PFSK-1 (cell line): ENCODE data around the gene KCNJ5.

Source experiments
- FOXP2 ChIP-seq: optimal IDR thresholded peaks from 2 replicates; pipeline ENCODE3; 2011; ENCODE audit warnings: borderline replicate concordance, control low read depth, inconsistent platforms; ENCODE audit not compliant: insufficient read depth; ENCODE audit errors: extremely low read length, extremely low read depth
- POLR2AphosphoS5 ChIP-seq: IDR thresholded peaks from 2 replicates; pipeline ENCODE4 v1.6.1; 2012; ENCODE audit warnings: low read depth, mild to moderate bottlenecking, control low read depth, low read length, moderate library complexity
- SIN3A ChIP-seq: IDR thresholded peaks from 2 replicates; pipeline ENCODE4 v1.6.1; 2012; ENCODE audit warnings: mild to moderate bottlenecking, low read length, moderate library complexity, borderline replicate concordance; ENCODE audit not compliant: insufficient read depth
- TAF1 ChIP-seq: IDR thresholded peaks from 2 replicates; pipeline ENCODE4 v1.6.1; 2012; ENCODE audit warnings: low read length, control low read depth, borderline replicate concordance; ENCODE audit not compliant: insufficient read depth
- TF ChIP-seq, protein P1 (sequence below), 2 experiments: IDR thresholded peaks; 2 replicates each; pipeline versions ENCODE4 v1.6.1 to v1.8.0; 2011 to 2012; ENCODE audit warnings: low read depth in 2 of 2, low read length in 2 of 2, control low read depth in 1 of 2, inconsistent platforms in 1 of 2, mild to moderate bottlenecking in 1 of 2, moderate library complexity in 1 of 2; ENCODE audit not compliant: insufficient read depth in 1 of 2

Gene KCNJ5

DNA sequence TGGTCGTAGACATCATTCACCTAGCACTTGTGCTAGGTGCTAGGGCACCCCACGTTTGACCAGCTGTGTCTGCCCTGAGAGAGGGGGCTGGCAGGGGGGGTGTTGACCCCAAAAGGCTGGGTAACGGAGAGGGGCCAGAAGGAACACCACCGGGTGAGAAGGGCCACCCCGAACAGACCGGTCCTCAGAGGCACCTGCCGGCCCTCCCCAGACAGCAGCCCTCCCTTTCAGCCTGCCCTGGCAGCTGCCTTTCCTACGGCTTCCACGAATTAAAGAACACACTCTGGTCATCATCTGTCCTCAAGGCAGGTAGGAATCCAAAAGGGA, 977 bp upstream of the KCNJ5 start:
- TF ChIP-seq POLR2AphosphoS5 (no peak), FOXP2 (no peak), SIN3A (no peak), TAF1 (no peak)
- TF ChIP-seq, protein P1, sequence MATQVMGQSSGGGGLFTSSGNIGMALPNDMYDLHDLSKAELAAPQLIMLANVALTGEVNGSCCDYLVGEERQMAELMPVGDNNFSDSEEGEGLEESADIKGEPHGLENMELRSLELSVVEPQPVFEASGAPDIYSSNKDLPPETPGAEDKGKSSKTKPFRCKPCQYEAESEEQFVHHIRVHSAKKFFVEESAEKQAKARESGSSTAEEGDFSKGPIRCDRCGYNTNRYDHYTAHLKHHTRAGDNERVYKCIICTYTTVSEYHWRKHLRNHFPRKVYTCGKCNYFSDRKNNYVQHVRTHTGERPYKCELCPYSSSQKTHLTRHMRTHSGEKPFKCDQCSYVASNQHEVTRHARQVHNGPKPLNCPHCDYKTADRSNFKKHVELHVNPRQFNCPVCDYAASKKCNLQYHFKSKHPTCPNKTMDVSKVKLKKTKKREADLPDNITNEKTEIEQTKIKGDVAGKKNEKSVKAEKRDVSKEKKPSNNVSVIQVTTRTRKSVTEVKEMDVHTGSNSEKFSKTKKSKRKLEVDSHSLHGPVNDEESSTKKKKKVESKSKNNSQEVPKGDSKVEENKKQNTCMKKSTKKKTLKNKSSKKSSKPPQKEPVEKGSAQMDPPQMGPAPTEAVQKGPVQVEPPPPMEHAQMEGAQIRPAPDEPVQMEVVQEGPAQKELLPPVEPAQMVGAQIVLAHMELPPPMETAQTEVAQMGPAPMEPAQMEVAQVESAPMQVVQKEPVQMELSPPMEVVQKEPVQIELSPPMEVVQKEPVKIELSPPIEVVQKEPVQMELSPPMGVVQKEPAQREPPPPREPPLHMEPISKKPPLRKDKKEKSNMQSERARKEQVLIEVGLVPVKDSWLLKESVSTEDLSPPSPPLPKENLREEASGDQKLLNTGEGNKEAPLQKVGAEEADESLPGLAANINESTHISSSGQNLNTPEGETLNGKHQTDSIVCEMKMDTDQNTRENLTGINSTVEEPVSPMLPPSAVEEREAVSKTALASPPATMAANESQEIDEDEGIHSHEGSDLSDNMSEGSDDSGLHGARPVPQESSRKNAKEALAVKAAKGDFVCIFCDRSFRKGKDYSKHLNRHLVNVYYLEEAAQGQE (IDR thresholded peaks at IDR 0.05; ENCODE audit: insufficient read depth in 1 of 2, low read depth in 2 of 2, low read length in 2 of 2): no peak

DNA sequence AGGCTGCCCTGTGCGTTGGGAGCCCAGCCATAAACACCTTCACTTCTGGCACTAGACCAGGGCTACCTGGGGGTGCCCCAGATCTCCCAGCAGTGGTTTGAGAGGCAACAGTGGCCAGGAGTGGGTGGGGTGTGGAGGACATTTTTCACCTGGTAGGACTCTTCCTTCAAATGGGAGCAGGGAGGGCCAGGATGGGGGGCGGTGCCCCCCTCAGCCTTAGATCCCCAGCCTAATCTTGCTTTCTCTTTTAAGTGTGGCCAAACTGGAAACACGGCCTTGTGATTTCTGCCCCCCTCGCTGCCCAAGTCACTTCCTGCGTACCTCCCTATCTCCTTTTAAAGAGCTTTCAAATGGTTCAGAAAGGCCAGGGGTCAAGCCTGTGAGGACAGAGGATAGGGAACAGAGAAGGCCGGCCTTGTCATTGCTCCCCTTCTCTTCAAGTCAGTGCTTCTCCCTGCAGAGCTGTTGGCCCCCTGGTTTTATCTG, 800 bp downstream of the KCNJ5 start:
- TF ChIP-seq FOXP2: no peak
- TF ChIP-seq TAF1: no peak
- no peak for TF ChIP-seq SIN3A
- TF ChIP-seq, protein P1 (IDR thresholded peaks at IDR 0.05; ENCODE audit: insufficient read depth in 1 of 2, low read depth in 2 of 2, low read length in 2 of 2): no peak
- TF ChIP-seq POLR2AphosphoS5: no peak

DNA sequence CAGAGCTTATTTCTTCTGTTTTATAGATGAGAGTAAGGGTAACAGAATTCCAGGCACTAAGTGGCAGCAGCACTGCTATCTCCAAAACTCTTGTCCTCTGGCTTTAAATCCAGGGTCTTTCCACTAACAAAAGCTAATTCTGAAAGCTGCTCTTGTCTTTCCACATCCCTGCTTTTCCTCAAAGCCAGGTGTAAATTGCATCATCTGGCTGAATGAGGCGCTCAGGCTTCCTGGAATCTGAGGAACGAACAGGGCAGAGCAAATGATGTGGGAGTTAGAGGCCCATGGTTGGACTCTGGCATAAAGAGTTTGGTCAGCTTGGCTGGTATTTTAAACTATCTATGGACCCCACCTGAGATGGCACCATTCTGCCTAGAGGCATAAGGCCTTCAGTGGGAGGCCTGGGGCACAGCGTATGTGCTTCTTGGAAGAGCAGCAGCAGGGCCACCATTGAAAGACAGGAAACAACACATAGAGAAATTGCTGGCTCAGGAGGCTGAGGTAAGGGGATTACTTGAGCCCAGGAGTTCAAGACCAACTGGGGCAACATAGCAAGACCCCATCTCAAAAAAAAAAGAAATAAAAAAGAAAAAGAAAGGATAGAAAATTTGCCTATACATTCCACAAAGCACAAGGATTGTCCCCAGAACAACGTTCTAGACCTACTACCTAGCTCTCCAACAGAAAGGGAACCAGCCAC, 1.9 kb downstream of the KCNJ5 start:
- TF ChIP-seq, protein P1 (IDR thresholded peaks at IDR 0.05; ENCODE audit: insufficient read depth in 1 of 2, low read depth in 2 of 2, low read length in 2 of 2): no peak
- no peak for TF ChIP-seq POLR2AphosphoS5
- TF ChIP-seq FOXP2: no peak
- no peak for TF ChIP-seq TAF1
- TF ChIP-seq SIN3A: no peak

DNA sequence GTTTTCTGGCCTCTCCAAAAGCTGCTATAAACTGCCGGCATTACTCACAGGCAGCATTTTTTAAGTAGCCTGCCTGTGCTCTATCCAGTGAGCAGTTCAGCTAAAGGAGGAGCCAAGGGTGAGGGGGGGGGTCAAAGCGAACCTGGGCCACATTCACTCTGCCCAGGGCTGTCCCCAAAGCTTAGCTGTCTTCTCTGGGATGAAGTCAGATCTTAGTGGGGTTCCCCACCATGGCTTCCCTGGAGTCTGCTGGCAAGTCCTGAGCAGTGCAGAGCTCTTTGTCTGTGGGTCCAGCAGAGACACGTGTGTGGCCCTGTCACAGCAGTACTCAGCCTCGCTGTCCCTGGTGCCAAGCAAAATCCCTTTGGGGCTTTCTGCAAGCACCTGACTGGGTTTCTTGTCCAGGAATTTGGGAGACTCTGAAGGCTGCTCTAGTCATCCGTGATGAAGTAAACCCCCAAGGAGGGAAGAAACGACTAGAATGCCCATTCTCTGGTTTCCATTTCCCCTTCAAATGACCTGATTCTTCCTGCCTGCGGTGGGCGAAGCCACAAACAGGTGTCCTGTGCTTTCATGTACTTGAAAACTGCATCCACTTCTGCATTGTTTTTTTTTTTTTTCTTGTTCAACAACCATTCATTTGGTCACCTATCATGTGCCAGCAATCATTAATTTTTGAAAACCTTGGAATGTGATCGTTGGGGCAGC, 2.6 kb downstream of the KCNJ5 start:
- TF ChIP-seq, protein P1 (IDR thresholded peaks at IDR 0.05; ENCODE audit: insufficient read depth in 1 of 2, low read depth in 2 of 2, low read length in 2 of 2): no peak
- TF ChIP-seq SIN3A (no peak), POLR2AphosphoS5 (no peak), TAF1 (no peak), FOXP2 (no peak)
